HG02623 (cell line): ENCODE data around the gene GPR15.

Experiments used
- ATAC-seq: cut with Tn5 transposase; IDR thresholded peaks from one replicate; pipeline ENCODE4 v1.9.1; 2021; ENCODE audit warnings: moderate library complexity; ENCODE audit not compliant: unreplicated experiment

Gene GPR15

DNA sequence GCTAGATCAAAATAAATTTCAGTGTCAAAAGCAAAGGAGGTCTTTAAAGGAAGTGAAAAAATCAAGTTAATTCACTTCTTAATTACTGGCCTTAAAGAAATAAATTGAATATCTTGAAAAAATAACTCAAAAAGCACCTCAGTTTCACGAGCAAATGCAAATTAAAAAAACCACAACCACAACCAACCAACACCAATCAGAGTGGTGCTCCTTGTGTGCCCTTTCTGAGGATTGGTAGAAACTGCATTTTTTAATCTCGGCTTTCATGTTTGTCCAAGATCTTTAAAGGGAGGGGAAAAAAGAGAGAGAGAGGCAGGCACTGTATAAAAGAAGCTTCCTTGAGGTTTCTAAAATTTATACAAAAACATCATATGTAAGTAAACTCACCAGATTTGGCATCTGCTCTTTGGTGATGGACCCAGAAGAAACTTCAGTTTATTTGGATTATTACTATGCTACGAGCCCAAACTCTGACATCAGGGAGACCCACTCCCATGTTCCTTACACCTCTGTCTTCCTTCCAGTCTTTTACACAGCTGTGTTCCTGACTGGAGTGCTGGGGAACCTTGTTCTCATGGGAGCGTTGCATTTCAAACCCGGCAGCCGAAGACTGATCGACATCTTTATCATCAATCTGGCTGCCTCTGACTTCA, at the start of gene GPR15:
TSS of gene GPR15 (plus strand) at position 357 of the 653 bp plus-strand sequence. CDS start at position 413, 56 bp downstream.
- ATAC-seq: peak; percentile 32

DNA sequence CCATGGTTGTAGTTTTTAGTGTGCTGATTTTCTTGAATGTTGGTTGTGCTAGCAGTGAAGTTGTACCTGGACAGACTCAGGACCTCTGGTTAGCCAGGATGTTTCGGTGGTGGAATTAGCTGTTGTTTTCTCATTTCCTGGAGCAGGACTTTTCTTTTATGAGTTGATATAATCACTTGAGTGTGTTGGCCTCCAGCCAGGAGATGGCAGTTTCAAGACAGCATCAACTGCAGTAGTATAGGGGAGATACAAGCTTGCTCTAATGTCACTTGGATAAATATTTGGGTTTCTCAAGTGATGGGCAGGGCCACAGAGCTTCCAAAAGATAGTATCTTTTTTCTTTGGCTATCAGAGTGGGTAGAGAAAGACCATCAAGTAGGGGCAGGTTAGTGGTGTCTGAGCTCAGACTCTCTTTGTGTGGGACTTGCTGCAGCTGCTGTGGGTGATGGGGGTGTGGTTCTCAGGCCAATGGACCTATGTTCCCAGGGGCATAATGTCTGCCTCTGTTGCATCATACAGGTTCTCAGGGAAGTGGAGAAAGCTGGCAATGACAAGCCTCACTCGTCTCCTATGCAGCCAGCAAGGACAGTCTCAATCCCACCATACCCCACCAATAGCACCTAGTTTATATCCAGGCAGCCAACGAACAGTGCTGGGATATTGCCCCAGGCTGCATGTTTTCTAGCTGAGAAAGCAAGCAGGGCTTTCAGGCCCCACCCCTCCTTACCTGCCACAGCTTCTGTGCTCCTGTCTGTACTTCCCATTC, 48.9 kb upstream of the GPR15 start:
- ATAC-seq: no peak

DNA sequence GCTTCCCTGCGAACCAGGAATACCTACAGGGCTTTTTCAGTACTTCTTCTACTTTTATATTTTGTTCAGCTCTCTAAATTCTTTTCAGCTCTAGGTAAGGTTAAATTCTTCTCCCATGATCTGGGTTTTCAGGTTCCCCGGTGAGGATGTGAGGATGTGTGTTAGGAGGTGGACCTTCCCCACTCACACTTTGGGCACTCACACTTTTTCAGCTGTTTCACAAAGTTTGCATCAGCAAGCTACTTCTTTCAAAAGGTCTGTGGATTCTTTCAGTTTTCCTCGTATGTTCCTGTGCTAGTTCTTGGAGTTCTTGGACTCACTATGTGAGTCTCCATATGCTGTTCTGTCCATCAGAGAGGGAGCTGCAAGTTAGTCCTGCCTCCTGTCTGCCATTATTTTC, 48.2 kb upstream of the GPR15 start:
- no peak for ATAC-seq

DNA sequence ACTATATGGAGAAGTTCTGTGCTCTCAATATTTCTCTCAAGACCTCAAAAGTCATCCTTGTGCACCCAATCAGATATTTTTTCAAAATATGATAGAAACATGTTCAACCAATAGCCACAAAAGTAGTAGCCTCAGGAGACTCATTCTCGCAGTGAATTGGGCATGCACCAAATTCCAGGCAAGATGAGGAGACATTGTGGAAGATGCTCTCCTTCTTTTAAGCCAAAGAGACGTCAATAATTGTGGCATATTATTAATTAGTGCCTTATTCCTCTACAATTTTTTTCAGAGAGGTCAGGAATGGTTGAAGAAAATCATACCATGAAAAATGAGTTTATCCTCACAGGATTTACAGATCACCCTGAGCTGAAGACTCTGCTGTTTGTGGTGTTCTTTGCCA, 34.4 kb upstream of the GPR15 start, which contains the start of gene OR5K2:
TSS of gene OR5K2 (plus strand) at position 301 of the 400 bp plus-strand sequence. CDS start at position 301, 0 bp downstream.
- ATAC-seq: no peak

DNA sequence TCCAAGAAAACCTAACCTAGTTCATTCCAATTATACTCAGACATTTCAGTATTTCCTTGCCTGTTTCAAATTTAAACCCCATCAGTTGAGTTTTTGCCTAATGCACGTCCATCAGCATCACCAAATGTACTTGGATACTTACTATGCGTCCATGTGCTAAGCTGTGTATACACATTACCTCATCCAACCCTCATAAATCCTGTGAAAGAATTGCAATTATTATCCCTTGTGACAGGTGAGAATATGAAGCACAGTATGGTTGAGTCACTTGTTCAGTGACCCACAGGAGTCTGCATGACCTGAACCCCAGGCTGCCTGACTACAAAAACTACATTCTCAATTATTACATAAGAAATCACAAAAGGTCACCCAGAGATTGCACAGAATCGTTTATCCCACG, 31.8 kb upstream of the GPR15 start:
- no peak for ATAC-seq

DNA sequence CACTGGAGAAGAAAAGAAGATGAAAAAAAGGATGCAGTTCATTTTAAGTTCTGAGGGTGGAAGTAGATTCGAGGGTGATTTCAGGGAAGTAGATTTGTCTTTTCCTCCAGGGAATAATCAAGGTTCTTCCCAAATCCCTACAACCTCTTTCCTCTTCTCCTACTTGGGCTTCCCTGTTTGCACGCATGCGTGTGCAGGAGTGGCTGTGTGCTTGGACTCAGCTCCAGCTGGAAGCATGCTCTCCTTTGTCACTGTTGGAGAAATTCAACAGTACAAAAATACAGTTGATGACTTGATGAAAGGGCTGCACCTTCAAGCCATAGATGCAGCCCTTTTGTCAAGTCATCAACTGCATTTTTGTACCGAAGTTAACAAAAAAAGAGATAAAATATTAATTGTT, 30.5 kb upstream of the GPR15 start:
- ATAC-seq: no peak

DNA sequence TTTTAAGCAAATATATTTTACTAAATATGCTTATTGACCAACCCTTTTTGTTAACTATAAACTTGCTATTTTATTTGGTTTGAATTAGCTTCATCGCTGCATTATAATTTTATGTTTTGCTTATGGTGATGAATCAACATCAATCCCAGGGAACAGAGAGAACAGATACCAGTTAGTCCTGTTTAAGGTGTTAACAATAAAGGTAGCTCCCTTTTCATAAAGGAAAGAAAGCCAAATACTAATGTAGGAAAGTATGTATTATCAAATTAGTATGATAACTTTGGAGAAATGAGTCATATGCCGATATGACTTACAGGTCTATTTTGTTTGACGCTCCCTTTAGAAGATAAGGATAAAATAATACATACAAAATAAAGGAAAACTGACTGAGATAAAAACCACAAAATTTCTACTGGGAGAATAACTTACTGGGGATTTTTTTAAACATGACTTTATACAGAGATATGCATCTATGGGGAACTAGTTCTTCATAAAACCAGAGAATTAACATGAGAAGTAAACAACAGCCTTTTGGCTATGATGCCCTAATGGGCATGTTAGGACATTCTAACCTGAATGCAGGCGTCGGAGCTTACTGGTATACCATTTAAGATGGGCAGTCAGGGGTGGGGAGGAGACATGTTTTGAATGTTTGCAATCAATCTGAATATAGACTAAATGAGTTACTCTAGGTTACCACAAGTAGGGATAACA, 29.8 kb upstream of the GPR15 start:
- ATAC-seq: no peak

DNA sequence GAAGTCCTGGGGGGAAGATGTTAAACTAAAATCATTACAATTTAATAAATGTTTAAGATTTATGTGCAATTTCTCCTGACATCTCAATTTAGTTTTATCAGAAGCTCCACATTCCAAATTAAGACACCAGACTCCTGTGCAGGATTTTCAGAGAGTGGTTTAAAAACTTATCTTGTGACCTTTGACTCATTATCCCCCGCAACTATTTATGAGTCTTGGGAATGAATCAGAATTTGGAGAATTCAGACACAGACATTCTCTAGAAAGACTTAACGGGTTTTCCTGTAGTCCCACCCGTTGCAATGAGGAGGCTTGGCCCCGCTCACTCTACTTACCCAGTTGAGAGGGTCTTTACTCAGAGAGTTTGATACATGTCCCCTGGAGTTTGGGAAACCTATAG, 27.2 kb upstream of the GPR15 start:
- ATAC-seq: no peak

DNA sequence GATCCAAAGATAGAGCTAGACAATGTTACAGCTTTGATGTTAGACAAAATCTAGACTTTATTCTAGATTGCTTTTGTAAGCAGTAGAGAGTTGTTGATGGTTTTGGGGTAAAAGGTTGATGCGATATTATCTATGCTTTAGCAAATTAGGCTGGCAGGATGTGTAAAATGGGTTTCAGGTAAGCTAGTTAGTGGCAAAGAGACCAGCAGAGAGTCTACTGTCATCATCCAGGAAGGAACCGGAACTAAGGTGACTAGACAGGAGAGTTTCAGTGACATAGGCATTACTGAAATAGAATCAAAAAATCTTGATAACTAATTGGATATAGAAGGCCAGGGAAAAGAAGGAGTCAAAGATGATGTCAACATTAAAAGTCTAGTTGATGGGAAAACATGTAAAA, 23.2 kb upstream of the GPR15 start:
- no peak for ATAC-seq

DNA sequence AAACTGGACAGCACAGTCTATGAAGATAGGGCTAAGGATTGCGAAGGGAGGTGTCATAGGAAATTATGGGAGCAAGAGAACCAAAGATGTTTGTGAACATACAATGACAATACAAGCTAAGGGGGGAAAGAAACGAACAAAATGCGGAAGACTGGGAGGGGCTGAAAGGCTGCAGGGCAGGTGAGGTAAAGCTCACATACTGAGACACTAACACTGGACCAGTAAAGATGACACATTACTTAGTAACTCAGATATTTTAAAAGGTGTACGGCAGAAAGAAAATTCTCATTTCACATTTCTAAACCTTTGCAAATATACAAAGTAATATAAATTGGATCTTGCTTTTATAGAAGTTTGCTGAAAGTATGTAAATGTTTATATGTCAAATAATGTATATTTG, 19.2 kb upstream of the GPR15 start:
- no peak for ATAC-seq

DNA sequence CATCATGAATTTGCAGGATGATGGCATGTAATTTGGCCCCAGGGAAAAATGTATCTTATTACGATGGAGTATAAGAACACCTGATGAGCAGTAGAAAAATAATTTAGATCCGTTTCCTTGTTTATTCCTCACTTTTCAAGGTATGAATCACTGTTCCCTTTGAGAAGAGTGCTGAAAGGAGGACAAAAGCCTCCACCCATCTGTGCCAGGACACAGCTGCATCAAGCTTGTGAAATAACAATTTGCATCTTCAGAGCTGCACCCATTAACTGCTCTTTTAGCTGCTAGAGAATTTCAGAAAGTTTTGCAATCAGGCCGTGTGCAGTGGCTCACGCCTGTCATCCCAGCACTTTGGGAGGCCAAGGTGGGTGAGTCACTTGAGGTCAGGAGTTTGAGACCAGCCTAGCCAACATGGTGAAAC, 18.7 kb upstream of the GPR15 start:
- no peak for ATAC-seq

DNA sequence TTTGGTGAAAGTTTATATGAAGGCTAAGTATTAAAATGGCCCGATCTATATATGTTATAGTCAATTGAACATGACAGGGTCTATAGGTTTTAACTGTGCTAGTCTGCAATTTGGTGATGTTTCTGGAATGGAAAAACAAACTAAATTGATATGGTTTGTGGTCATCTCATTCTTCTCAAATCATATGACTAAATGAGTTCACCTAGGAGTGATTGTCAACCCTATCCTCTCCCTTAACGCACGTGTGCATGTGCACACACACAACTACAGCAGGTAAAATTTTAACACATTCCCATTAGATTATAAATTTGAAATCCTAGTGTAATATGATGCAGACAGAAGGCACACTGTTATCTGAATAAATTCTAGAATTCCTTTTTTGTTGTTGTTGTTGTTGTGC, 18.0 kb upstream of the GPR15 start:
- ATAC-seq: no peak

DNA sequence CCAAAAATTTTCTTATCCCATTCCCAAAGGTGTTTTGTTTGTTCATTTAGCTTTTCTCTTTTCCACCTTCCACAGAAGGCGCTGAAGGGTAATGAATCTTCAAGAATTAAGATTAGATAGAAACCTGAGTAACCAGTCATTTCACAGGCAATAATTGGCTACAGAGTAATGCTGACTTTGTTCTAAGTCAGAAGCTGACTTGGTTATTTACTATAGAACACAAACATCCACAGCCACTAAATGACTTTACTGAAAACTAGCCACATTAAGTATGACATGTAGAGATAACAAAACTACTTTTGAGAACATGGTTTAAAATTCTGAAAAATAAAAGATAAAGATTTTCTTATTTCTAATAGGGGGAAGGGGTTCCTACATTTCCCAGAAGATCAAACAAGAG, 16.8 kb upstream of the GPR15 start:
- ATAC-seq: no peak

DNA sequence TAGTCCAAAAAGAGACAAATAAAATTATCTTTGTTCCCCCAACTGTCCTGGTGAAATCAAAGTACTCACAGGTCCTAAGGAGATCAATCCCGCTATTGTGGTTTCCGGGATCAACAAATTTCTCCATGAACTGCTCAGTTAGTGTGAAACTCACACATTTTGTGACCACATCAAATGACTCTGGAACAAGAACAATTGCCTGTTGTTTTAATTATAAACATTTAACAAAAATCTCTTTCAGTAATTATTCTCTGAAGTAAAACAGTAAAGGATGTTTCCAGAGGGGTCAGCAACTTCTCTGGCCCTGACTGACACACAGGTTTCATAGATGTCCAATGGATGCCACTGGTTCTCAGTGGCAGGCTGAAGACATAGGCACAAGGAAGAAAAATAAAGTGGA, 13.0 kb upstream of the GPR15 start:
- no peak for ATAC-seq

DNA sequence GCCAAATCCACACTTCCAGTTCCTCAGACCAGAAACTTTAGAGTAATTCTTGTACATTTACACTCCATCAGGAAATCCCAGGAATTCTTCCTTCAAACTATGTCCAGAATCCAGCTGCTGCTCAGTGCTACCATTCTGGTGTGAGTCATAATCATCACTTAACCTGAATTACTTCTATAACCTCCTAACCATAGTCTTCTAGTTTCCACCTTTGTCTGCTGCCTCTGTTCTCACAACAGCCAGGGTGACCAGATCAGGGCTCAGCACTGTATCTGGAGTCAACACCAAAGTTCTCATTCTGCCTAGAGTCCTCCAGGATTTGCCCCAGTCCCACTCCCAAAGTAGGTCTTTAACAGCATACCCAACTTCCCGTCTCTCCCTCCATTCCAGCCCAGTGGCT, 12.4 kb upstream of the GPR15 start:
- ATAC-seq: no peak

DNA sequence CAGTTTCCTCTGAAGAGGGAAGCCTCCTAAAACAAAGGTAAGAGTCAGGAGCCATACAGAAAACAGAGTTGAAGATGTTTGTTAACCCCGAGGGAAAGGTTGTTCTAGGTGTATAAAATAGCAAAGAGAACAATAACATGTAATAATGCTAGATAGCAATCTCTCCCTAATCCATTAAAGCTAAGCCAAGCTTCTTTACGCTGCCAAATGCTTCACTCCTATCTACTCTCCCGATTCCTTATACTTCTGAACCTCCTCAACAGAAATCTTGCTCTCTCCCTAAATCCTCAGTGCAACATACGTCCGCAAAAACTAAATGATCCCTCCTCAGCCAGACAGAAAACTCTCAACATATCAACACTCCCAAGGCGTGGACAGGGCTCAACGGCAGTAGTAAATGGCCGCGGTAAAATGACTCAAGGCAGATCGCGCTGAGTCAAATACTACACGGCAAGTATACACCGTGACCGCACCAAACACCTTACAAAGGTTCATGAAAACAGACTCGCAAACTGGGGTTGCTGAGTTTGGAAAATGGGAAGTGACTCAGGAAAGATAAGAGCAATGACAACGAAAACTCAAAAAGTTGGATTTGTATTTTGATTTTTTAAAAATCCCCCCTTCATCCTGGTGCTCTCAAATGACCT, 9.8 kb upstream of the GPR15 start:
- peak; percentile 38 for ATAC-seq

DNA sequence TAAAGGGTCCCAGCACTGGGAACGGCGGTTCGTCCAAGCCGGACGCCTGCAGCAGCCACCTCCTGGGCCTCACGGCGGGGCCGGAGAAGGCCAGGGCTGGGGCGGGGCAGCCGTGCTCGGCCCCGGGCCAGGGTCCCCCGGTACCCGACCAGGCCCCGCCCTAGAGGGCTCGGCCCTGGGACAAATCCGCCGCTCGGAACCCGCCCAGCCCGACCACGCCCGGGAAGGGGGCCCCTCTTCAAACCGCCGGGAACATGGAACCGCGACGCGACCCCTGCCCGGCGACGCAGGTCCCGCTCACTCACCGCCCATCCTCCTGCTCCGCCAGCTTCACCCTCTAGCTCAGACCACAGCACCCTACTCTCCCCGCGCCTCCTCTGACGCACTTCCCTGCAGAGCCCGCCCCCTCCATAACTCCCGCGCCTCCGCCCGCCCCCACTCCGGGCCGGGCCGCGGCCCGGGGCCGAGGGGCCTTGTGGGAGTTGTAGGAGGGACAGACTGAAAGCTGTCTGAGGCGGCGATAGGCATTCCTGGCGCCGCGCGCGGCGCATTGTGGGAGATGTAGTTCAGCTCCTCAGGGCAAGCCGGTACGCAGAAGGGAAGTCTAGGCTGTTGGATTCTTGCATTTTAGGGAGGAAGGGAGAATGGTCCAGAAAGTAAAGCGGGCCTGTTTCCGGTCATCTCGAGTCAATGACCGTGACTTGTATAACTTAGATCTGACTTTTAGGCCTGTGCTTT, 9.1 kb upstream of the GPR15 start, which contains the start of gene CLDND1:
TSS of gene CLDND1 (minus strand) at position 359 of the 738 bp plus-strand sequence. CDS start 1,478 bp downstream, outside the sequence.
- peak; percentile 89 for ATAC-seq

DNA sequence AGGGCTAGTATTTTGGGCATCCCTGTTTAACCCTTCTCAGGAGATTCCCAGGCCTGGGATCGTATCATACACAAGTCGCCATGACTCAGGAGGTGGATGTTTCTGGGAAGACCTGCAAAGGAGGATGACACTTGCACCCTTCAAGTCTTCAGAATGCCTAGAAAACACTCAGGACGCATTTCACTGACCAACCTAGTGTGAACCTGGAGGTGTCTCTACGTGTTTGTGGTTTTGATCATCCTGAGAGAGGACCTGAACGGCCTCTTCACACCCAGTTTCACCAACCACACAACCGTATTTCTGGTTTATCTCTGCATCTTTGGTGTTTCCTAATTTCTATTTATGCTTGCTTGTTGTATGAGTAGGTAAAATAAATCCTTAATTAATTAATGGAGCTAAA, 6.3 kb upstream of the GPR15 start:
- no peak for ATAC-seq

DNA sequence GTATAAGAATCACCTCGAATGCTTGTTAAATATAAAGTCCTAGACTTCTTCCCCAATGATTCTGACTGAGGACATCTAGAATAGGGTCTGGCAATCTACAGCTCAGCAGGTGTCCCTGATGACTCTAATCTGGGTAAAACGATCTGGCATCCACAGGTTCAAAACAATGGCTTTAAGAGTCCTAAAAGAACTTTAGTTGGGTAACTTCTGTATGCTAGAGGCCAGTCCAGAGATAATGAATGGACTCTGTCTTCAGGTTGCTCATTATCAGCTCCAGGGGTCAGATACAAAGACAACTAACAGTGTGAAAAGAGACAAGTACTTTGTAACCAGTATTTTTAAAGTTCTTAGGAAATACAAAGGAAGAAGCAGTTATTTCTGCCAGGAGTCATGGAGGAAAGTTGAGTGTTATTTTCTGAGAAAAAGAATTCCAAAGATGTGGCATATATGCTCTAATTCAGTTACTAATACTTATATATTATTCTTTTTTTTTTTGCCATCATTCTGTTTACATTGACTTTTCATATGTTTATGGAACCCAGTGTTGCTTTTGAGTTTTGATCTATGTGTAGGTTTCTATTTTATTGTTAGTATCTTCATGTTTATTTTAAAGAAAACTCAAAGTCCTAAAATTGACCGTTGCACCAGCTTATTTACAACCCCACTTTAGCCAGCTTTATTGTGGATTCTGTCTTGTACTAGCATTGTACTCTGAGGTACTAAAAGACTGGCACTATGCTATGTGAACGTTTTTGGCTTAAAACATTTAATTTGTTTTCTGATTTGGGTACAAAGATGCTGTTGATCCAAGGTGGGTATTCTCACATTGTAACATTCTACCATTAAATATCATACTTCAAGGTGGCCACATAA, 3.1 kb upstream of the GPR15 start:
- ATAC-seq: no peak
